DOHH2 (cell line): ENCODE results near the gene CRMP1.

Experiments
- H3F3A ChIP-seq: fragments of 200-600 bp; sonication (generic), shearing (Covaris generic); 2 replicates; pipeline ENCODE4 v1.6.0; 2016; ENCODE audit warnings: antibody characterized with exemption, mild to moderate bottlenecking; ENCODE audit not compliant: control insufficient read depth, insufficient read depth
- H3K27ac ChIP-seq: fragments of 200-600 bp; sonication (generic); 2 replicates; pipeline ENCODE4 v1.5.1; 2014; ENCODE audit warnings: low read depth, mild to moderate bottlenecking, low read length, moderate library complexity
- H3K27me3 ChIP-seq: fragments of 200-600 bp; sonication (generic); 2 replicates; pipeline ENCODE4 v1.6.1; 2014; ENCODE audit warnings: mild to moderate bottlenecking, low read length, mixed read lengths; ENCODE audit not compliant: control insufficient read depth
- H3K36me3 ChIP-seq: fragments of 200-600 bp; sonication (generic); 2 replicates; pipeline ENCODE4 v1.6.1; 2014; ENCODE audit warnings: mild to moderate bottlenecking, low read length, moderate library complexity, mixed read lengths; ENCODE audit not compliant: control insufficient read depth
- H3K4me1 ChIP-seq: fragments of 200-600 bp; sonication (generic); 2 replicates; pipeline ENCODE4 v1.6.1; 2014; ENCODE audit warnings: mild to moderate bottlenecking, low read length, mixed read lengths; ENCODE audit not compliant: control insufficient read depth
- H3K4me2 ChIP-seq: fragments of 200-600 bp; sonication (generic); 2 replicates; pipeline ENCODE4 v1.6.0; 2014; ENCODE audit warnings: mild to moderate bottlenecking, low read length, moderate library complexity
- H3K4me3 ChIP-seq: fragments of 200-600 bp; sonication (generic); 2 replicates; pipeline ENCODE4 v1.5.1; 2014; ENCODE audit warnings: mild to moderate bottlenecking, low read length, mixed read lengths
- H3K79me2 ChIP-seq: fragments of 200-600 bp; sonication (generic); 2 replicates; pipeline ENCODE4 v1.6.1; 2014; ENCODE audit warnings: mild to moderate bottlenecking, low read length, mixed read lengths; ENCODE audit not compliant: control insufficient read depth
- H3K9me2 ChIP-seq: fragments of 200-600 bp; sonication (generic); replicated peaks from 2 replicates; pipeline ENCODE4 v1.6.1; 2014; ENCODE audit warnings: mild to moderate bottlenecking, low read length, mixed read lengths; ENCODE audit not compliant: control insufficient read depth
- H3K9me3 ChIP-seq: fragments of 200-600 bp; sonication (generic); 2 replicates; pipeline ENCODE4 v1.6.1; 2014; ENCODE audit warnings: antibody characterized with exemption, low read length, mixed read lengths; ENCODE audit not compliant: control insufficient read depth, insufficient read depth
- H4K20me1 ChIP-seq: fragments of 200-600 bp; sonication (generic); 2 replicates; pipeline ENCODE4 v1.6.0; 2014; ENCODE audit warnings: low read depth, mild to moderate bottlenecking, antibody characterized with exemption, low read length, moderate library complexity; ENCODE audit not compliant: control insufficient read depth, insufficient read depth
- EZH2phosphoT487 ChIP-seq: fragments of 200-600 bp; sonication (generic); IDR thresholded peaks from 2 replicates; pipeline ENCODE4 v1.6.1; 2017; ENCODE audit warnings: borderline replicate concordance, mild to moderate bottlenecking, antibody characterized with exemption, low read length, moderate library complexity, mixed read lengths
- TF ChIP-seq, protein P1 (sequence below): fragments of 200-600 bp; sonication (generic); IDR thresholded peaks from one replicate; pipeline ENCODE4 v1.5.1; 2014; ENCODE audit warnings: antibody characterized with exemption, mild to moderate bottlenecking, low read depth, low read length; ENCODE audit not compliant: poor library complexity, severe bottlenecking

CRMP1 gene

DNA sequence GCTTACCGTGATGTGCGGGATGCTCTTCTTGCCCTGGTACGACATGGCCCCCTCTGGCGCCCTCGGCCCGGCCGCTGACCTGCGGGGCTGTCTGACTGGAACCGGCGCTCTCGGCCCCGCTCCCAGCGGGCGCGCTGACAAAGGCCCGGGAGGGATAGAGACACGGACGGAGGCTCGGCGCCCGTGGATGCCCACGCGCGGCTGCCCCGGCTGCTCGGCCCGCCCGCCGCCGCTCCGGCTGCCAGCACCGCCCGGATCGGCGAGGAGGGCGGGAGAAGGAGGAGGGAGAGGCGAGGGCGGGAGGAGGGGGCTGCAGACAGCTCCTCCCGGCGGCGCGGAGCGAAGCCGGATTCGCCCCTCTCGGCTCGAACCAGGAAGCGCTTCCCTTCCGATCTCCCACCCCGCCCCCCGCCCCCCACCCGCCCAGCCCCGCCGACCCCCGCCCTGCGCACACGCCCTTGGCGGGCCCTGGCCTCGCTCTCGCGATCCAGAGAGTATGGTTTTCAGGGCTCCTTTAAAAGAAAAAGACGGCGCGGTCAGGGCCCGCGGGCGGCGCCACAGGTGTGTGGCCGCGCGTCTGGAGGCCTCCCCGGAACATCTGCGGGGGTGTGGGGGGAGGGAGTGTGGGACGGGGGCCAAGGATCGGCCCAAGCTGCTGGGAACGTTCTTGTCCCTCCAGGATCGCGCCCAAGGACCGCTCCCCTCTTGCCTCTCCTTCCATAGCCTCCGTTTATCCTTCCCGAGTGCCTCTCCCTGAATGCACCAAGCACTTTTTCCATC, 4.5 kb downstream of the CRMP1 start:
- no peaks in the 10 kb centered on the region for H4K20me1 ChIP-seq
- H3K27me3 ChIP-seq: no peaks in the 10 kb centered on the region
- no peaks in the 10 kb centered on the region for H3K36me3 ChIP-seq
- H3K27ac ChIP-seq: no peak overlapping the region
- no peaks in the 10 kb centered on the region for H3F3A ChIP-seq
- no peak overlapping the region for H3K4me3 ChIP-seq
- no peak overlapping the region for H3K4me2 ChIP-seq
- no peaks in the 10 kb centered on the region for H3K9me2 ChIP-seq
- TF ChIP-seq EZH2phosphoT487: no peak
- TF ChIP-seq, protein P1, sequence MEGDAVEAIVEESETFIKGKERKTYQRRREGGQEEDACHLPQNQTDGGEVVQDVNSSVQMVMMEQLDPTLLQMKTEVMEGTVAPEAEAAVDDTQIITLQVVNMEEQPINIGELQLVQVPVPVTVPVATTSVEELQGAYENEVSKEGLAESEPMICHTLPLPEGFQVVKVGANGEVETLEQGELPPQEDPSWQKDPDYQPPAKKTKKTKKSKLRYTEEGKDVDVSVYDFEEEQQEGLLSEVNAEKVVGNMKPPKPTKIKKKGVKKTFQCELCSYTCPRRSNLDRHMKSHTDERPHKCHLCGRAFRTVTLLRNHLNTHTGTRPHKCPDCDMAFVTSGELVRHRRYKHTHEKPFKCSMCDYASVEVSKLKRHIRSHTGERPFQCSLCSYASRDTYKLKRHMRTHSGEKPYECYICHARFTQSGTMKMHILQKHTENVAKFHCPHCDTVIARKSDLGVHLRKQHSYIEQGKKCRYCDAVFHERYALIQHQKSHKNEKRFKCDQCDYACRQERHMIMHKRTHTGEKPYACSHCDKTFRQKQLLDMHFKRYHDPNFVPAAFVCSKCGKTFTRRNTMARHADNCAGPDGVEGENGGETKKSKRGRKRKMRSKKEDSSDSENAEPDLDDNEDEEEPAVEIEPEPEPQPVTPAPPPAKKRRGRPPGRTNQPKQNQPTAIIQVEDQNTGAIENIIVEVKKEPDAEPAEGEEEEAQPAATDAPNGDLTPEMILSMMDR: no peak
- no peaks in the 10 kb centered on the region for H3K4me1 ChIP-seq
- H3K79me2 ChIP-seq: no peaks in the 10 kb centered on the region
- H3K9me3 ChIP-seq: peaks cover 6% of the 10 kb centered on the region; the same call in 1 of the 2 replicates

DNA sequence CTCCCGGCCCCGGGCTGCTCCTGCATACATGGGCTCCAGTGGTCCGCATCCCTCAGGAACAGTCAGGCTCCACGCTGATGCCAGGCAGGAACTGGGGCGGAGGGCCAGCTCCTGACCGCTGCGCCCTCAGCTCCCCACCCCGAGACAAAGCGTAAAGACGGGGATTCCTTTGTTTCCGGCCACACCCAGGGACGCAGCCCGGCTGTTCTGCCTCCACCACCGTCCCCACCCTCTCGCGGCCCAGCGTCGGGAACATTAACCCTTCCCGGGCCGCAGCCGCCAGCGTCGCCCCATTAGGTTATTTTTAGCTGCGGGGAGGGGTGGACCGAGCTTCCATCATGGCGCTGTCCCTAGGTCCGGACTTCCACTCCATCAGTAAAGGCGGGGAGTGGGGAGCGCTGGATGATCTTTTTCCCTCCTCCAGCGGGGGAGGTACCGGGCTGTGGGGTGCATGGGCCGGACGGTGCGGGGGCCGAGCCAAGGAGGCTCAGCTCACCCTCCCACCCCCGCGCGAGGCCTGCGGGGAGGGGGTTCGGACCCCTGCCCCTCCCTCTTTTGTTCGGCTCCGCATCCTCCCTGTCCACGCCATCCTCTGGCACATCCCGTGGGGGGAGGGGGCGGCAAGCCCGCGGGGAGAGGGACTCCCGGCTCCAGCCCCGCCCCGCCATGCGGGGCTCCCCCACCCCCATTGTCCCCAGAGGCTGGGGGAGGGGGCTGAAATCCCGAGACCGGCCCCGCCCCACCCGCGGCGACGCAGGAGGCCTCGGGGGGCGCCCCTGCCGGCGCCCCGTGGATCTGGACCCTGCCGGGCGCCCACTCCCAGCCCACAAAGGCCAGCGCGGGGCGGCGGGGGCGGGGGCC, 5.3 kb downstream of the CRMP1 start:
- no peak overlapping the region for H3K27ac ChIP-seq
- no peaks in the 10 kb centered on the region for H3K4me1 ChIP-seq
- no peaks in the 10 kb centered on the region for H3K27me3 ChIP-seq
- H3K4me3 ChIP-seq: no peak overlapping the region
- H3K9me3 ChIP-seq: peaks cover 6% of the 10 kb centered on the region; the same call in 1 of the 2 replicates
- no peaks in the 10 kb centered on the region for H3K9me2 ChIP-seq
- no peak for TF ChIP-seq EZH2phosphoT487
- TF ChIP-seq, protein P1: no peak
- H4K20me1 ChIP-seq: no peaks in the 10 kb centered on the region
- no peaks in the 10 kb centered on the region for H3K36me3 ChIP-seq
- no peaks in the 10 kb centered on the region for H3F3A ChIP-seq
- H3K4me2 ChIP-seq: no peak overlapping the region
- H3K79me2 ChIP-seq: no peaks in the 10 kb centered on the region

DNA sequence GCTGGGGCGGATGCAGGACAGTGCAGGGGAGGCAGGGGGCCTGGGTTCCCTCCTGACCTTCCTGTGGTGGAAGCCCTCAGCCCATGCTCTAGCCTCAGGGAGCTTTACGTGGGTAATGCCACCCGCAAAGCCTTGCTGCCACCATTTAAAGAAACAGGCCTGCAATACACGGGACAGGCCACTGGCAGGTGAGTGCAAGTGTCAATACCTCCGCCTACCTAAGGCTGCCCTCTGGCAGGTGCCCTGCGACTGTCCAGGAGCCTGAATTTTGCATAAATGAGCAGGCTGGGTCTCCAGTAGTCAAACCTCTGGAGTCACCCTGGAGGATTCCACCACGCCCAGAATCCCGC, 5.9 kb downstream of the CRMP1 start:
- H3F3A ChIP-seq: no peaks in the 10 kb centered on the region
- no peaks in the 10 kb centered on the region for H3K4me1 ChIP-seq
- no peaks in the 10 kb centered on the region for H3K79me2 ChIP-seq
- H3K27me3 ChIP-seq: no peaks in the 10 kb centered on the region
- H3K27ac ChIP-seq: no peak overlapping the region
- no peaks in the 10 kb centered on the region for H3K9me2 ChIP-seq
- peaks cover 6% of the 10 kb centered on the region; the same call in 1 of the 2 replicates for H3K9me3 ChIP-seq
- TF ChIP-seq, protein P1: no peak
- TF ChIP-seq EZH2phosphoT487: no peak
- no peaks in the 10 kb centered on the region for H4K20me1 ChIP-seq
- no peak overlapping the region for H3K4me3 ChIP-seq
- no peaks in the 10 kb centered on the region for H3K36me3 ChIP-seq
- H3K4me2 ChIP-seq: no peak overlapping the region
